DMS153 (cell line): Measurements from ENCODE around the gene MYO15A.

ENCODE experiments used
- DNase-seq: peaks from one replicate; lab custom pipeline; 2025; lab: John Stamatoyannopoulos, UW

The MYO15A gene

DNA sequence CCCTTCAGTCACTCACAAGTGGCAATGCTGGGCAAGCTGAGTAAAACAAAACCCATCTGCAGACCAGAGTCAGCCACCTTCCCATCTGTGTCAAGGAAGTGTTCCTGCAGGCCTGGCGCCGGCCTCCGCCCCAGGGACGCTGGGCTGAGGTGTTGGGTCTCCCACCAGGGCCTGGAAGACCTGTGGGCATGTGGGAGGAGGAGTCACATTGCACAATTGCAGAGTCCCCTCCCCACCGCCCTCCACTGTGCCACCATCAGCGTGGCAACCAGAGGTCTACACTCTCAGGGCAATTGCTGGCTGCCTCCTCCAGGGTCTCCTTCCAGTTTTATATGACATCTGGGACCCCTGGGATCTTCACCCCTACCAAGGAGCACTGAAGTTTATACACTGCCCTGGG is 3.0 kb upstream of the MYO15A start:
- DNase-seq, result no peak

DNA sequence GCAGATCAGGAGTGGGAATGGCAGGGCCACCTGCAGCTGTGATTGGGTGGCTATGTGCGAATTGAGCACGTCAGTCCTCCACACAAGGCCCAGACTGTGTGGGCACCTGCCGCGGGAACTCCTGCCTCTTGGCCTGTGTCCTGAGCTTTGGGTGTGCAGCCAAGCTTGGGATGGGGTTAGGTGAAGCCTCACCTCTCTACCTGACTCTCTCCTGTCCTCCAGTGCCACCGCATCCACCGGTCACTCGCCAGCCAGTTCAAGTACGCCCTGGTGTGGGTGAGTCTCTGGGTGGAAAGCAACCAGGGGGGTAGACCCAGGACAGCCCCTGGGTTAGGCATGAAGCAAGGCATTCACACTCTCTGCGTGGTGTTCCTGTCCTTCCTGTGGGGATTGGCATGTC is 2.3 kb upstream of the MYO15A start:
- DNase-seq, result no peak

DNA sequence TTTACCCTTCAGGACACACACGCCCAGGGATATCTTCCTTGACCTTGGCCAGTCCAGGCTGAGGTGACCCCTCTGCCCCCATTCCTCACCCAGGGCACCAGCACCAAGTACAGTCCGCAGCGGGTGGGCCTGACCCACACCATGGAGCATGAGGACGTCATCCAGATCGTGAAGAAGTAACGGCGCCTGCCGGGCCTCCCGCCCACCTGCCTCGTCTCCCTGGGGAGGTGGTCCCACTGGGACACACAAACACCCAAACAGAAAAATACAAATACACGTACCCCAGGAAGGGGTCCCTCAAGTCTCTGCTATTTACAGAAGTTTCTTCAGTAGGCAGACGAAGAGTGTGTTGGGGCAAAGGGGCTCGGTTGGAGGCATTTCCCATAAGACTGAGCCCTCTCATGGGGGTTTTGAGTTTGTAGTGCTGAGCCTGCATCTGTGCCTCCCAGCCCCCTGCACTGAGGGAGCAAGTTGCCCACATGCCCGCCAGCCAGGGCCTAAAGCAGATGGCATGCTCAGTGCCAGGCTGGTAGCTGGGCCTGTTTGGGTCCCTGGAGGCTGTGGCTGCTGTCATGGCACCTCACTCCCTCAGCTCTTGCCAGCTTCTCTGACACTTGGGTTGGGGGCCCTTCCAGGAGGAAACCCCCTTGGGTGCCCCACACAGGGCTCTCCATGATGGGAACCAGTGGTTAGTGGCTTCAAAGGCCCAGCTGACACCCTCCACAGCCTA is 1.3 kb upstream of the MYO15A start:
- DNase-seq, result no peak

DNA sequence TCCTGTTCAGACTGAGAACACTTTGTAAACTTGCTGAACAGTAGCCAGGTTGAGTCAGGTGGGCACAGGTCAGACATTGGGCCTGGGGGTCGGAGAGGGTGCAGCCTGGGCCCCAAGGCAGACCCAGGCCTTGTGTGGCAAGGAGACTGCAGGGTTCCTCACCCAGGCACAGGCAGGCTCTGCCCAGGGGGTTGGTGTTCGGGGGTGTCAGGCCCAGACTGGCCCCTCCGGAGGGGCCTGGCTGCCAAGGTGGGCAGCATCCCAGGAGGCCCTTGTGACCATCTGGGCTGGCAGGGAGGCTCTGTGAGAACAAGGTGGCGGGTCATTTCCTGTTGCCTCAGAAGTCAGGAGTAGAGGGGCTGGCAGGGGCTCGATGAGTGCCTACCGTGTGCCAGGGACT is 585 bp upstream of the MYO15A start:
- DNase-seq, result no peak

DNA sequence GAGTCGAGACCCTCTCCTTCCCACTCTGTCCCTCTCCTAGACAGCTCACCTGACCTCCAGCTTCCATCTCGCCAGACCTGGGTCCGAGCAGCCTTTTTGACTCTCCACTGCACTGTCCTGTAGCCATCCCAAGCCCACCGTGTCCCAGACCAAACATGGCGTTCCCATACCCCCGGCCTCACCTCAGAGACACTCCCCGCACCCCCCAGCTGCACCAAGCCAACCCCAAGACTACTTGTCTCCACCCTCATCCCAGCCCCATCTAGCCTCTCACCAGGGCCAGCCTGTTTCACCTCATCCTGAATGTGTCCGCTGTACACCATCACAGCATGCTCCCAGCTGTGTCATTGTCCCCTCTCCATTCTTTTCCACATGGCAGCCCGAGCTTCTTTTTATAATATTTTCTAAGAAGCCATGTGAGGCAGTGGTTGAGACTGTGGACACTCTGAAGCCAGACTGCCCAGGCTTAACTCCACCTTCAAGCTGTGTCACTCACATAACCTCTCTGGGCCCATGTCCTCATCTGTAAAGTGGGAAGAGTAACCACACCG is 1.5 kb downstream of the MYO15A start:
- no peak for DNase-seq

DNA sequence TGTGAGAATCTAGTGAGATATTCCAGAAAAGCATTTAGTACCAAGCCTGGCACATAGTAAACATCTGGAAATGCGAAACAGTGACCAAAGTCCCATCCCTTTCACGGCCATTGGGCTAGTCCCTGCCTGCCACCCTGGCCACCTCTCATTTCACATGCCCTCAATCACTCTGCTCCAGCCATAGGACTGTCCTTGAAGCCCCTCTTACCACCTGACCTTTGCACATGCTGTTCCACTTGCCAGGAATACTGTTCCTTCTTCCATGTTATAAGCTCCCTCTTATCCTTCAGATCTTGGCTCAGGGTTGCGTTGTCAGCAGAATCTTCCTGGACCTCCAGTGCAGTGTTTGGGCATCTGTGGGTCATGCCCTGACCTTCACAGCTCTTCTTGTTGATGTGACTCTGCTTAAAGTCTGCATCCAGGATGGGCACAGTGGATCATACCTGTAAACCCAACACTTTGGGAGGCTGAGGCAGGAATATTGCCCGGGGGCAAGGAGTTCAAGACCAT is 2.1 kb downstream of the MYO15A start:
- no peak for DNase-seq

DNA sequence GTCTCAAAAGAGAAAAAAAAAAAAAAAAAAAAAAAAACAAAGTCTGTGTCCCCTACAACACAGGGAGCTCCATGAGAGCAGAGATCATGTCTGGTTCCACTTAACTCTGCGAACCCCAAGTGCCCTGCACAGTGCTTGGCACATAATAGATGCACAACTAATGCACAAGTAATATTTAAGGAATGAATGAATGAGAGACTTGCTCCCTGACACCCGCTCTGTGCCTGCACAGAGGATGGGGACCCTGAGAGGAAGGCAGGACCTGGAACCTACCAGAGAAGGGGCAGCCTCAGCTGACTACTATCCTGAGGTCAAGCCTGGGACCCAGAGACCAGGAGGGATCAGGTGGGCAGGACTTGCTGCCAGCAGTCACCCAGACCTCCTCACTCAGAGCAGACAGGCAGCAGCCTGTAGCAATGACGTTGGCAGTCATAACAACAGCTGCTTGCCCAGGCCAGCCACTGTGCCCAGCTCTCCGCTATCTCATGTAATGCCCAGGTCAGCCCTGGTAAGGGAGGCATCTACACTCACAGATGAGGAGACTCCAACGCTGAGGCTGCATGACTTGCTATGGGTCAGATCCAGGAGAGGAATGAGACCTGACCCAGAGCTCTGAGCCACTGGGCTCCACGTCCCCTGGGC is 2.9 kb downstream of the MYO15A start:
- no peak for DNase-seq

DNA sequence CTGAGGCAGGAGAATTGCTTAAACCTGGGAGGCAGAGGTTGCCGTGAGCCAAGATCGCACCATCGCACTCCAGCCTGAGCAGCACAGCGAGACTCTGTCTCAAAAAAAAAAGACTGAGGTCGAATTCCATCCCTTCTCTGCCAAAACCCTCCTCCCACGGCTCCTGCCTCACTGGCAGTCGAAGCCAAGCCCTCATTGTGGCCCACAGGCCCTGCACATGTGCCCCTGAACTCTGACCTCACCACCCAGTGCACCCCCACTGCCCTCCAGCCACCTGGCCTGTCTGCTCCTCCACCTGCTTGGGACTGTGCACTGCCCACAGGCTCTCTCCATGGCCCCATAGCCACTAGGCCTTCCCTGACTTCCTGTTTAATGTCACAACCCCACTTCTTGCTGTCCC is 7.0 kb downstream of the MYO15A start:
- DNase-seq, result no peak

DNA sequence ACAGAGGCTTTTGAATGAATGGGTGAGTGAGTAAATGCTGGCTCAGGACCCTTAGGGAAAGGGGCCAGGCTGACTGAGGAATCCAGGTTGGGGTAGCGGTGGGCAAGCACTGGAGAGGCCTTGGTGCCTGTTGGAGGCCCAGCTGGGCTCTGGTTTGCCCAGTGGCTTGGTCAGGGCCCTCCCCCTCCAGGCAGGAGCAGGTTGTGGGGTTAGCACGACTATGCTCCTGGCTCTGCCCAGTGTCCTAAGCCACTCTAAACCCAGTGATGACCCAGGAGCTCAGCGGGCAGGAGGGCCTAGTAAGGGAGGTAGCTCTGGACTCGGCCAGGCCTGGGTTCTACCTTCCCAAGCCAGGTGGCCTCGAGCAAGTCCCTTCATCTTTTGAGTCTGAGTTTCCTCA is 7.5 kb downstream of the MYO15A start:
- no peak for DNase-seq

DNA sequence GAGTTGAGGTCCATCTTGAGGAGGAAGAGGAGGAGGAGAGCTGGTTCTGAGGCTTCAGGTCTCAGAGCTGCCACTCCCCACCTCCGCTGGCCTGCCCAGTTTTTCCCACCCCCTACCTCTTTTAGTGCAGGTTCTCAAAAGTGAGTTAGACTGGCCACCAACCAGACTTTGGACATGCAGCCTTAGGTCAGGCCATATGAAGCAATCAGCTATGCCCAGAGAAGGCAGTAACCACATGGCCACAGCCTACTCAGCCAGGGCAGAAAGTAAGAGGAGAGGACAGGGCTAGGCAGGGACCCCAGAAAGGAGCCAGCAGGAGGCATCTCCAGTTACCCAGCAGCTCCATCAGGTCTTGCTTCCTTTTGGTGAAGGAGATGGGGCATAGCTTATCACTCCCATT is 9.0 kb downstream of the MYO15A start:
- no peak for DNase-seq

DNA sequence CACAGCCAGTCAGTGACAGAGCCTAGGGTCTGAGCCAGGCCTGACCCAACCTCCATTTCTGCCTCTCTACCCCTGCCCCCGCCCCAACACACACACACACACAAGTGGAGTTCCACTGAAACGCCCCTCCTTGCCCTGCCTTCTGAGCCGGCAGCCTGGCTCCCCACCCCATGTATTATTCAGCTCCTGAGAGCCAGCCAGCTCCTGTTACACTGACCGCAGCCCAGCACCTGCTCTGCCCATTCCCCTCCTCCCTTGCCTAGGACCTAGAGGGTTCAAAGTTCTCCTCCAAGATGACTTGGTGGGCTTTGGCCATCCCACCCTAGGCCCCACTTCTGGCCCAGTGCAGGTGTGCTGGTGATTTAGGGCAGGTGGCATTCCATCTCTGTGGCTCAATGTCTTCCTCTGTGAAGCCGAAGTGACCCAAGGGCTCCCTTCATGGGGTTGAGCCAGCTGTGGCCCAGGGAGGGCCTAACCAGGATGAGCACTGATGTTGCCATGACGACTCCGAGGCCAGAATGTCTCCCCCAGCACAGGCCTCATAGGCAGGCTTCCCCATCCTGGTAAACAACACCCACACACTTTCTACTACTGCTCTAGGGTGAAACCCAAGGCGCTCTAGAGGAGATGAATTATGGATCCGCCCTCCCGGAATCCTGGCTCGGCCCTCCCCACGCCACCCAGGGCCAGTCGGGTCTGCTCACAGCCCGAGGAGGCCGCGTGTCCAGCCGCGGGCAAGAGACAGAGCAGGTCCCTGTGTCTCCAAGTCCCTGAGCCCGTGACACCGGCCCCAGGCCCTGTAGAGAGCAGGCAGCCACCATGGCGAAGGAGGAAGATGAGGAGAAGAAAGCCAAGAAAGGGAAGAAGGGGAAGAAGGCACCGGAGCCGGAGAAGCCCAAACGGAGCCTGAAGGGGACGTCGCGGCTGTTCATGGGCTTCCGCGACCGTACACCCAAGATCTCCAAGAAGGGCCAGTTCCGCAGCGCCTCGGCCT is 9.7 kb downstream of the MYO15A start:
- no peak for DNase-seq

DNA sequence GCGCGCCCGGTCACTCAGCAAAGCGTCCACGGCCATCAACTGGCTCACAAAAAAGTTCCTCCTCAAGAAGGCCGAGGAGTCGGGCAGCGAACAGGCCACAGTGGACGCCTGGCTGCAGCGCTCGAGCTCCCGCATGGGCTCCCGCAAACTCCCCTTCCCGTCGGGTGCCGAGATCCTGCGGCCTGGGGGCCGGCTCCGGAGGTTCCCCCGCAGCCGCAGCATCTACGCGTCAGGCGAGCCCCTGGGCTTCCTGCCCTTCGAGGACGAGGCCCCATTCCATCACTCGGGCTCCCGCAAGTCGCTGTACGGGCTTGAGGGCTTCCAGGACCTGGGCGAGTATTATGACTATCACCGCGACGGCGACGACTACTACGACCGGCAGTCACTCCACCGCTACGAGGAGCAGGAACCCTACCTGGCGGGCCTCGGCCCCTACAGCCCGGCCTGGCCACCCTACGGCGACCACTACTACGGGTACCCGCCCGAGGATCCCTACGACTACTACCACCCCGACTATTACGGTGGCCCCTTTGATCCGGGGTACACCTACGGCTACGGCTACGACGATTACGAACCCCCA is 10.7 kb downstream of the MYO15A start:
- no peak for DNase-seq

DNA sequence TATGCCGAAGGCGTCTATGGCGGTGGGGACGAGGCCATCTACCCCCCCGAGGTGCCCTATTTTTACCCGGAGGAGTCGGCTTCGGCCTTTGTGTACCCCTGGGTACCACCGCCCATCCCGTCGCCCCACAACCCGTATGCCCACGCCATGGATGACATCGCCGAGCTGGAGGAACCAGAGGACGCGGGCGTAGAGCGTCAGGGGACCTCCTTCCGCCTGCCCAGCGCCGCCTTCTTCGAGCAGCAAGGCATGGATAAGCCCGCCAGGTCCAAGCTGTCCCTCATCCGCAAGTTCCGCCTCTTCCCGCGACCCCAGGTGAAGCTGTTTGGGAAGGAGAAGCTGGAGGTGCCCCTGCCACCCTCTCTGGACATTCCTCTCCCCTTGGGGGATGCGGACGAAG is 11.4 kb downstream of the MYO15A start:
- DNase-seq, result no peak

DNA sequence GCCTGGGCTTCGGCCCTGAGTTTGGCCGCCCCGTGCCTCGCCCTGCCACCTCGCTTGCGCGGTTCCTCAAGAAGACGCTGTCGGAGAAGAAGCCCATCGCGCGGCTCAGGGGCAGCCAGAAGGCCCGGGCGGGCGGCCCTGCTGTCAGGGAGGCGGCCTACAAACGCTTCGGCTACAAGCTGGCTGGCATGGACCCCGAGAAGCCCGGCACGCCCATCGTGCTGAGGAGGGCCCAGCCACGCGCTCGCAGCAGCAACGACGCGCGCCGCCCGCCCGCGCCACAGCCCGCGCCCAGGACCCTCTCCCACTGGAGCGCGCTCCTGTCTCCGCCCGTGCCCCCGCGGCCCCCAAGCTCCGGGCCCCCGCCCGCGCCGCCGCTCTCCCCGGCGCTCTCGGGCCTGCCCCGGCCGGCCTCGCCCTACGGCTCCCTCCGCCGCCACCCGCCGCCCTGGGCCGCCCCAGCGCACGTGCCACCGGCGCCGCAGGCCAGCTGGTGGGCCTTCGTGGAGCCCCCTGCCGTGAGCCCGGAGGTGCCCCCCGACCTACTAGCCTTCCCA is 12.0 kb downstream of the MYO15A start:
- no peak for DNase-seq

DNA sequence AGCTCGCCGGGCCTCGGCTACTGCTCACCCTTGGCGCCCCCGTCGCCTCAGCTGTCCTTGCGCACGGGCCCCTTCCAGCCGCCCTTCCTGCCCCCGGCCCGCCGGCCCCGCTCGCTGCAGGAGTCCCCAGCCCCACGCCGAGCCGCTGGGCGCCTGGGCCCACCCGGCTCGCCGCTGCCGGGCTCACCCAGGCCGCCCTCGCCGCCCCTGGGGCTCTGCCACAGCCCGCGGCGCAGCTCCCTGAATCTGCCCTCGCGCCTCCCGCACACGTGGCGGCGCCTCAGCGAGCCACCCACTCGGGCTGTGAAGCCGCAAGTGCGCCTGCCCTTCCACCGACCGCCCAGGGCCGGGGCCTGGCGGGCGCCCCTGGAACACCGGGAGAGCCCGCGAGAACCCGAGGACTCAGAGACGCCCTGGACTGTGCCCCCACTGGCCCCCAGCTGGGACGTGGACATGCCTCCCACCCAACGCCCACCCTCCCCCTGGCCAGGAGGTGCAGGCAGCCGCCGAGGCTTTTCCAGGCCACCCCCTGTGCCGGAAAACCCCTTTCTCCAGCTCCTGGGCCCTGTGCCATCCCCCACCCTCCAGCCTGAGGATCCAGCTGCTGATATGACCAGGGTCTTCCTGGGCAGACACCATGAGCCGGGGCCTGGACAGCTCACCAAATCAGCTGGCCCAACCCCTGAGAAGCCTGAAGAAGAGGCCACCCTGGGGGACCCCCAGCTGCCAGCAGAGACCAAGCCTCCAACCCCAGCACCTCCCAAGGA is 12.8 kb downstream of the MYO15A start:
- DNase-seq, result no peak

DNA sequence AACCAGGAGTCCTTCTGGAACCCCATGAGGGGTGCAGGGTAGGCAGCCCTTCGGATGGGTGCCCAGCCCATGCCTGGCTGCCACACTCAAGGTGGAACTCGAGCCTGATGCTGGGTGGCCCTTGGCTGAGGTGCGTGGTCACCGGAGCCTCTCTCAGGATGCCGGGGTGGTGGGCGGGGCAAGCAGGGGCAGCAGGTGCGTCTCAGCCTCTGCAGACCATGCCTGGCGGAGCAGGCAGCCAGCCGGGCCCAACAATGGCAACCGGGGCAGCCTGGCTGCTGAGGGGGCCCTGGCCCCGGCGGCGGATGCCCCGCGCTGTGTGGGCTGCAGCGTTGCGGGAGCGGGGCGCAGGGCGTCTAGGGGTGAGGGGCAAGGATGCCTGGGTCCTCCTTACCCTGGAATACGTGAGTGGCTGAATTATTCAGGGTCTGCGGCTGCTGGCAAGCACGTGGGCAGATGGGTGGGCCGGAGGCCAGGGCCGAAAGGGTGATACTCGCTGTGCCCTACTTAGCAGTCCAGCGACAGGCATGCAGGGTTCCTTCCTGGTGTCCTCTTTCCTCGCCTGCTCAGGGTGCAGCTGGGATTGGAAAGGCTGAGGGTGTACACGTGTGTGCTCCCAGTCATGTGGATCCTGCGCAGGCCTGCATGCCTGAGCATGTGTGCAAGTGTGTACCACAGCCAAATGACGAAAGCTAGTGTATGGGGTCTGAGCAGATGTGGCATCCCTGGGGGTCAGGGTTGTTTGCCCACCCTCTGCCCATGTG is 14.6 kb downstream of the MYO15A start:
- DNase-seq, result no peak

DNA sequence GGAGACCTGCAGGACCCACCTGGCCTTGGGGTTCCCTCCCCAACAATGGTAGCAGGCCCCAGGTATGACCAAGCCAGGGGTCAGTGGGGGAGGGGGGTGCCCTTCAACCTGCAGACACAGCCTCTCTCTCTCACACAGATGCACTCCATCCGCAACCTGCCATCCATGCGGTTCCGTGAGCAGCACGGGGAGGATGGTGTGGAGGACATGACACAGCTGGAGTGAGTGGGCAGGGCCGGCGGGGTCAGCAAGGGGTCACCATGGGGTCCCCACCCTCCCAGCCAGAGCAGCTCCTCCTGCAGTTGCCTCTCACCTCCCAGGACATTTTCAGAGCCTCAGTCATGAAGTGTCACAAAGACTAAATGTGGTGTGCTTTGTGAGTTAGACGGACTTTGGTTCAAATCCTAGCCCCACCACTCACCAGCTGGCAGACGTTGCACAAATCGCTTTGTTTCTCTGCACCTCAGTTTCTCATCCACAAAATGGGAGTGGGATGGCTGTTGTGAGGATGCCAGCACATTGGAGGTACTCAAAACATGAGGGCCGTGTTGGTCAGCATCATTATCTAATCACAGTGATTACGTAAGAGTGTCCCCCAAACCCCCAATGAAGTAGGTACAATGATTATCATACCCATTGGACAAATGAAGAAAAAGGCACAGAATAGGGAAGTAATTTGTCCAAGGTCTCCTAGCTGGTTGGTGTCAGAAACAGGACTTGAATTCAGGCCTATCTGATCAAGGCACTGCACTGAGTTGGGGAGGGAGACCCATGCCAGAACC is 16.0 kb downstream of the MYO15A start:
- DNase-seq, result no peak

DNA sequence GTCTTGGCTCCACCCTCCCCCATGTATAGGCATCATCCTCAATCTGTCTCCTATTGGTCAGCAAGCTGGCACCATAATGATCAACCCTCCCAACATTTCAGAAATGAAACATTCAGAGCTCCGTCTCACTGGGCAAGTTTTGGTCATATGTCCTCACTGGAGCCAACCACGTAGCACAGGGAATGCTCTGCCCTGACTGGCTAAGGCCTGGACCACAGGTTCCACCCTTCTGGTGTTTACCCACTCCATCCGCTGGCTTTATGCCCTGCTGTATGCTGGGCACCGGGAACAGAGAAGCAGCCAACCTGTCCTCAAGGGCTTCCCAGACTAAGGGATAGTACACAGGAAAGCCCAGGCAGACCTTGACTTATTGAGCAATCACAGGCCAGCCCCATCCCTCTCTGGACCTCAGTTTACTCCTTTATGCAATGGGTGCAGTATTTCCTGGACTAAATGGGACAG is 20.5 kb downstream of the MYO15A start:
- peak; percentile 40 for DNase-seq

DNA sequence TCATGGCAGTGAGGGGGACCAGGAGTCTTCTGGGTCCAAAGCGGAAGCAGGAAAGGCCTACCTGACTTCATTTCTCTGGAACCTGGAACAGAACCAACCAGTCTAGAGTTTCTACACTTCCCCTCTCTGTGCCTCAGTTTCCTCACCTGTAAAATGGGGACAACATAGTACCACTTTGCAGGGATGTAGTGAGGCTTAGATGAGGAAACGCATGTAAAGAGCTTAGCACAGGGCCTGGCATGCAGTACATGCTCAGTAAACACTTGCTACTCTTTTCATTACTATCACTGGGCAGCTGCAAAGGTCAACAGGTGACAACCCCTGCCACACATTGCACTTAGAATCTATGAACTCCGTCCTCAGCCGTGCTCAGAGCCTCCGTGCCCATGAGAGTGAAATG is 24.2 kb downstream of the MYO15A start:
- no peak for DNase-seq
